Measurements from ENCODE around the gene R3HDML.
A peak's percentile ranks its signal among the peaks of the same experiment; 100 is the strongest.

DNA sequence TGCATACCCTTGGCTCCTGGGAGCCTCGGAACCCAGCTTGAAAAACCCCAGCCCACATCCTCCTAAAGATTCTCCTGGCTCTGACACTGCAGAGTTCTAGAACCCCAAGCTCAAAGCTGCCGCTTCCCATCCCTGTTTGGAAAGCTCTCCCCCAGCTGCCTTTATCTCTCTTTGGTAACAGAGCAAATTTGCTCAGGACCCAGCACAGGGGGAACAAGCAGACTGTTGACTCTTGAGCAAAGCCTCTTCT lies 57.5 kb downstream of the R3HDML start:
- TF ChIP-seq KLF6 (CRISPR knock-in tag; IDR thresholded peaks at IDR 0.05) (no peak; the same call in 1 of the 2 replicates), KLF12 (CRISPR knock-in tag; IDR thresholded peaks at IDR 0.05; ENCODE audit: borderline replicate concordance) (peak; percentile 85), RAD21 (CRISPR knock-in tag; IDR thresholded peaks at IDR 0.05) (peak; percentile 72; the same call in 1 of the 2 replicates), ZMYM2 (CRISPR knock-in tag; IDR thresholded peaks at IDR 0.05) (peak; percentile 89), MAFK (conservative IDR thresholded peaks at IDR 0.05 in 1 of 2, IDR thresholded peaks at IDR 0.05 in 1 of 2; ENCODE audit: low read length in 2 of 2) (no peak)

Measured in HepG2 (cell line).